ENCODE data around the gene HPSE2.

DNA sequence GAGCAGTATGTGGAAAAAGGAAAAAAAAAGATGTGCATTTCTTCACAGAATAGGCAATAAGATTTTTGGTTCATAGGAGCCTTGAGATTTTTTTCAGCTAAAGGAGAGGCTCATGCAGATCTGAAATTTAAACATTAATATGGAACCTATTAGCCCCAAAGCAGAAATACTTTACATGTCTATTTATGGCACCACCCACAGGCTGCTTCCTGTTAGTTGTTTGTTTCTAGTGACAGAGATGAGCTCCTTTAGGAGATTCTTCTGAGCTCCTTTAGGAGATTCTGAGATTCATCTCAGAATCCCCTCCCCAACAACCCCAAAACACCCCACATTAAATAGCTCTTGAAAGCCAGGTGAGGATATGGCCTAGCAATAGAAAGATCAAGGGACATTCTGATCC, 761.0 kb downstream of the HPSE2 start:
- no peak for TF ChIP-seq POLR2A (IDR thresholded peaks at IDR 0.05; ENCODE audit: low read depth, low read length)
- no peak for TF ChIP-seq POLR2AphosphoS5 (IDR thresholded peaks at IDR 0.05; ENCODE audit: low read depth, low read length)
- TF ChIP-seq TAF1 (IDR thresholded peaks at IDR 0.05; ENCODE audit: borderline replicate concordance, low read depth, low read length), result no peak
